Uterus (tissue), 2 donors: ENCODE data around the gene LMAN2L.

Experiments used
- CTCF ChIP-seq, 4 experiments: fragments of 200-600 bp in 2 of 4; fragments of 450-650 bp in 2 of 4; sonication (generic) in 2 of 4; IDR thresholded peaks; one replicate each; pipeline ENCODE4 v1.5.1; 2016 to 2019; ENCODE audit warnings: antibody characterized with exemption in 4 of 4, mild to moderate bottlenecking in 2 of 4, moderate library complexity in 1 of 4
- POLR2A ChIP-seq, 2 donors: fragments of 450-650 bp; IDR thresholded peaks; one replicate each; pipeline ENCODE4 v1.6.1; 2016; ENCODE audit warnings: antibody characterized with exemption in 2 of 2, mild to moderate bottlenecking in 1 of 2, moderate library complexity in 1 of 2

GRCh38 chr2:96699621-96700020 lies 40.2 kb downstream of the LMAN2L start:
- no peak for TF ChIP-seq CTCF (IDR thresholded peaks at IDR 0.05)
- TF ChIP-seq POLR2A (IDR thresholded peaks at IDR 0.05), result no peak
